ENCODE measurements around the gene CYFIP1.

The CYFIP1 gene

DNA sequence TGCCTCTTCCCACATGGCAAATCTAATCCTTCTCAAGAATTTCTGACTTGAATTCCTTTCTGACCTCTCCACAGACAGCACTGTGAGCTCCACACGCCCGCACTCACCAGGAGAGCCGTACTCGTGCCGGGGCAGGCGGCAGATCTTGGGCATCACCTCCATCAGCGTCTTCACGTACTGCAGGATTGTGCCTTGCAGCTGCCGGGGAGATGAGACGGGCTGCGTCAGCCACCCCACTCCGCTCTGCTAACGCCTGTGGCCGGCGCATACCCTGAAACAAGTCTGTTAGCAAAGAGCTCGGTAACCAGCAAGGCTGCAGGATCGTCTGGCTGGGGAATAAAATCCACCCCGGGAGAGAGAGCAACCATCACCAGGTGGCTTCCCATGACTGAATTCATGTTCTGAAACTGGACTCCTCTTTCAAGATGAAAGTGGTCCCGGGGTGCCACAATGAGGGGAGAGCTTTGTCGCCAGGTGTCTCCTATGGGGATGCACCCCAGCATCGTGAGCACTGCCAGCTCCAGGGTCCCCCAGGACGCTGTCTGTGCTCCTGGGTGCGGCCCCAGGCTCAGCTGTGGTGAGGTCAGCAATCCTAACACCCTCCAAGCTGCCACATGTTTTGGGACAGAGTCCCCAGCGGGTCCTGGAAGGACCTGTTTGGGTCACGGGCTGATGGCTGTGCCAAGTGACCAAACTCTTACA lies 98.3 kb downstream of the CYFIP1 start:
- TF ChIP-seq, protein P1, sequence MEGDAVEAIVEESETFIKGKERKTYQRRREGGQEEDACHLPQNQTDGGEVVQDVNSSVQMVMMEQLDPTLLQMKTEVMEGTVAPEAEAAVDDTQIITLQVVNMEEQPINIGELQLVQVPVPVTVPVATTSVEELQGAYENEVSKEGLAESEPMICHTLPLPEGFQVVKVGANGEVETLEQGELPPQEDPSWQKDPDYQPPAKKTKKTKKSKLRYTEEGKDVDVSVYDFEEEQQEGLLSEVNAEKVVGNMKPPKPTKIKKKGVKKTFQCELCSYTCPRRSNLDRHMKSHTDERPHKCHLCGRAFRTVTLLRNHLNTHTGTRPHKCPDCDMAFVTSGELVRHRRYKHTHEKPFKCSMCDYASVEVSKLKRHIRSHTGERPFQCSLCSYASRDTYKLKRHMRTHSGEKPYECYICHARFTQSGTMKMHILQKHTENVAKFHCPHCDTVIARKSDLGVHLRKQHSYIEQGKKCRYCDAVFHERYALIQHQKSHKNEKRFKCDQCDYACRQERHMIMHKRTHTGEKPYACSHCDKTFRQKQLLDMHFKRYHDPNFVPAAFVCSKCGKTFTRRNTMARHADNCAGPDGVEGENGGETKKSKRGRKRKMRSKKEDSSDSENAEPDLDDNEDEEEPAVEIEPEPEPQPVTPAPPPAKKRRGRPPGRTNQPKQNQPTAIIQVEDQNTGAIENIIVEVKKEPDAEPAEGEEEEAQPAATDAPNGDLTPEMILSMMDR (IDR thresholded peaks at IDR 0.05; ENCODE audit: borderline replicate concordance, insufficient read depth, low read depth, low read length) = no peak

DNA sequence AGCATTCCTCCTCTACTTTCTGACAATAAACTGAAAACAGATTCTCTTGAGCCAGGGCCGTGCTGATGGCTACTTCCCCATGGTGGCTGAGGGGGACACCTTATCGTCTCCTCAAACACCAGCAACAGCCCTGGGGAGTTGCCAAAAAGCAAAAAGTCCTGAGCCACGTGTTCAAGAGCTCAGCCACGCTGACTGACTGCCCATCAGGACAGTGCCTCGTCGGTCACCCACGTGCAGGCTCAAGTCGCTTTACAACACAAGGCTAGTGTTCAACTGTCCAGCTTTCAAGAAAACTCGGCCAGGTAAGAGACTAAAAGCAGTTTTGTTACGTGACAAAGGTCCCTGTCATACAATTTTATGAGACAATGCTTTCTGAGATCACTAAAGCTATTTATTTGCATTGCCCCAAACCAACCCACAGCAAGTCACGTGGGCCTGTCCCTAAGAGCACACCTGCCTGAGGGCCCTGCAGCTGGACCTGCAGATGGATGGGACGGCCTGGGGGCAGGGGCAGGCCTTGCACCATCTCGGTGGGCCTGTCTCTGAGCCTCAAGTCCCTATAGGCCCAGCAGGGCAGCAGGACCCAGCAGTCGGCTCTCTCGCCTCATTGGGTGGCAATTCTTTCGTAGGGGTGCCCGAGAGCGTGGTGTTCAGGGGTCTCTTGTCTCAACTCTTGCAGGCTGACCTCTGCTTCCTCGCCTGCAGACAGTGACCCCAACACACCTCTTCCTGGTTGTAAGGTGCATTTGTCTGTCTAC lies 99.0 kb downstream of the CYFIP1 start:
- H3K4me3 ChIP-seq (ENCODE audit: low read depth, low read length) = no peak overlapping the region
- TF ChIP-seq, protein P1 (IDR thresholded peaks at IDR 0.05; ENCODE audit: borderline replicate concordance, insufficient read depth, low read depth, low read length) = no peak

More for the DNA sequence above, 98.3 kb downstream of the CYFIP1 start:
- H3K4me3 ChIP-seq (ENCODE audit: low read depth, low read length) = no peak overlapping the region

DNA sequence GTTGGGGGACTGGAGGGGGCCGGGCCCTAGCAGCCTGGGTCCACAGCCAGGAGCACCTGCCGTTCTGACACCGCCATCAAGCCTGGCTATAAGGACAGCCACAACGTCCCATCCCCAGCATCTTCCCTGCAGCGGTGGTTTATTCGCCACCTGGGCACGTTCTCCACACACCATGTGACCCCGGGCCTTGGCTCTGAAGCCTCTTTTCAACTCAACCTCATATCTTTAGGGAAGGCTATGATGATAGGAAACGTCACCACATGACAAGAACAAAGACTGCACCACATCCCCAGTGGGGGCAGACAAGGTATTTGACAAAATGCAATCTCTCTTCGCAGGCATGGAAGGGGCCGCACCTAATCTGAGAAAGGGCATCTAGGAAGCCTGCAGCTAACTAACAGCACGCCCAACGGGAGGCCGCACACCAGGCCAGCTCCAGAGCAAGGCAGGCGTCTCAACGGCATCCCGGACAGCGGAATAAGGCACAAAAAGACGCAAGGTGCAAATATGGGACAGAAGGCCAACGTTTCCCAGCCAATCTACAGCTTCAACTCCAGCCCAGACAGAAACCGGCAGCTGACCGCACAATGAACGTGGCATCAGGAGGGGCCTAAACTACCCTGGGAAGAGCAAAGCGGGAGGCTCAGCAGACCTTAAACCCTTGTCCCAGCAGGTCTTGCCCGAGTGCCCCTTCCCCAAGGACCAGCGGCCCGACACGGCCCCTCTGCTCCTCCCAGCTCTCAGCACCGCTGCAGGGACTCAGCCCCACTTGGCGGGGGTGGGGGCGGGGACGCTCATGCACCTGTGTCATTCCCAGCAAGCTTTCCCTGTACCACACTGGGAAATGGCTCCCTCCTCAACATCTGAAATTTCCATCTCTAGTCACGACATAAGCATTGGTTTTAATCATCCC lies 99.8 kb downstream of the CYFIP1 start:
- TF ChIP-seq, protein P1 (IDR thresholded peaks at IDR 0.05; ENCODE audit: borderline replicate concordance, insufficient read depth, low read depth, low read length) = no peak

DNA sequence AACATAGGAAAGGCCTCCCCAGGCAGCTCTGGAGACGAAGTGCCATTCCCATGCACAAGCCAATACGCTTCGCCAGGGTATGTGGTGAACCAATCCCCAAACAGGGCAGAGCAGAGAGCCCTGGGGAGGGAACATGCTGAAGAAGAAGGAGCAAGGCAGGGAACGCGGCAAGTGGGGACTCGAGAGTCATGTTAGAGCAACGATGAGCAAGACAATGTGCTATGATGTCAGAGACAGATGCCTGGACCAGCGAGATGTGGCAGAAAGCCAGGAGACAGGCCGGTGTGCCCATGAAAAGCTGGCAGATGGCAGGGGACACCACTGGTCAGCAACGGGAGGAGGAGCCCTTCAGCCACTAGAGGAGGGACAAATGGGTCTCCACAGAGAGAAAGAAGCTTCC lies 102.1 kb downstream of the CYFIP1 start:
- TF ChIP-seq, protein P1 (IDR thresholded peaks at IDR 0.05; ENCODE audit: borderline replicate concordance, insufficient read depth, low read depth, low read length) = no peak
- no peak overlapping the region for H3K4me3 ChIP-seq (ENCODE audit: low read depth, low read length)

More for the DNA sequence above, 99.8 kb downstream of the CYFIP1 start:
- H3K4me3 ChIP-seq (ENCODE audit: low read depth, low read length) = no peak overlapping the region

DNA sequence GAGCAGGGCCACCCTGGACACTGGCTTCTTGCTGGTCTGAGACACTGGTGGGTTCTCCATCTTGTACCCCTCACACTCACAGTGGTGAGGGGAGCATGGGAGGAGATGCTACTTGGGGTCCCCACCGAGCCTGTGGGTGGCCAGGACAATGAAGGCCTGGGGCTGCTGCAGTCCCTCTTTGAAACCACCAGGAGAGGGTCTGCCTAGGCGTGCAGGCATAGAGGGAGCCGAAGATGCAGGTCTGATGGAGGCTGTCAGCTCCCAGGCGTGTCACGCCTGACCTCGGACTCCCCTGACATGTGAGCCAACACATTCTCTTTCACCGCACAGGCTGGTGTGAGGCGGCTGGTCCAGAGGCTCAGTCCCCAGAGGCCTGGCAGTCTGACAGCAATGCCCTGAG lies 102.6 kb downstream of the CYFIP1 start:
- TF ChIP-seq, protein P1 (IDR thresholded peaks at IDR 0.05; ENCODE audit: borderline replicate concordance, insufficient read depth, low read depth, low read length) = no peak
- no peak overlapping the region for H3K4me3 ChIP-seq (ENCODE audit: low read depth, low read length)

DNA sequence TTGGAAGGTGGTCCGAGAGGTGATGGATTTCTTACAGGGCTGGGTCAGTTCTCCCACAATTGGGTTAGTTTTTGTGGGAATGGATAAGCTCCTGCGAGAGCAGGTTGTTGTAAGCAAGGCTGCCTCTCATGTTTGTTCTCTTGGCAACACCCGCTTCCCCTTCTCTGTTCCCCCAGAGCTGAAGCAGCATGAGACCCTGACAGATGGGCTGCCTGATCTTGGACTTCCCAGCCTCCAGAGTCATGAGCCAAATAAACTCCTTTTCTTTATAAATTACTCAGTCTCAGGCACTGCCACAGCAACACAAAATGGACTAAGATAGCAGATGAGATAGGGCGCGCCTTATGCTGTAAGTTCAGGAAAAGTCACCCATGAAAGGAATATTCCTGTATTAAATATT lies 103.1 kb downstream of the CYFIP1 start:
- TF ChIP-seq, protein P1 (IDR thresholded peaks at IDR 0.05; ENCODE audit: borderline replicate concordance, insufficient read depth, low read depth, low read length) = no peak
- H3K4me3 ChIP-seq (ENCODE audit: low read depth, low read length) = no peak overlapping the region
